Endothelial cell of umbilical vein (primary cell): Measurements from ENCODE around the gene IDUA. TPM values are rescaled to one million over a fixed set of nuclear protein-coding genes. Genes with fewer than 3 reads are reported as not detected.

ENCODE experiments used
- BruUV-seq: library from RNA; stranded (reverse); fragments of 400-500 nt; replicated peaks from 2 replicates; lab custom pipeline; 2021; lab: Mats Ljungman, UMichigan
- CTCF ChIA-PET: fragments of 300-600, 350-600 bp; sonication (Branson Sonifier 250); formaldehyde crosslinking; loops from one replicate; lab custom pipeline; 2021; ENCODE audit warnings: antibody characterized with exemption, inconsistent platforms; lab: Charles Lee
- POLR2A ChIA-PET: fragments of 300-600, 350-600 bp; sonication (Branson Sonifier 250); formaldehyde crosslinking; loops from one replicate; lab custom pipeline; 2021; ENCODE audit warnings: antibody characterized with exemption, inconsistent platforms; lab: Charles Lee
- DNase-seq: peaks from one replicate; pipeline ENCODE4 v3.0.0-alpha.2; 2011; ENCODE audit warnings: low read depth, low spot score
- FAIRE-seq: peaks from 2 replicates; lab custom pipeline; 2011; peaks lifted over from hg19 to GRCh38; lab: Jason Lieb, UNC
- H2AFZ ChIP-seq: 2 replicates; pipeline ENCODE4 v1.6.0; 2012; ENCODE audit warnings: low read depth, low read length, control low read depth, inconsistent platforms
- H3K27ac ChIP-seq: 2 replicates; pipeline ENCODE4 v1.5.1; 2011; ENCODE audit warnings: low read depth, mild to moderate bottlenecking, control low read depth, low read length, moderate library complexity; ENCODE audit not compliant: insufficient read depth
- H3K27me3 ChIP-seq, 2 experiments: 2 replicates each; pipeline versions ENCODE4 v1.6.0 to v1.6.1; 2011; ENCODE audit warnings: low read length in 2 of 2, mixed read lengths in 1 of 2; ENCODE audit not compliant: control insufficient read depth in 2 of 2, insufficient read depth in 2 of 2
- H3K36me3 ChIP-seq, 2 experiments: 2 replicates in 1 of 2; 3 replicates in 1 of 2; pipeline ENCODE4 v1.5.1; 2011; ENCODE audit warnings: low read length in 2 of 2, mild to moderate bottlenecking in 1 of 2, moderate library complexity in 1 of 2; ENCODE audit not compliant: control insufficient read depth in 2 of 2, insufficient read depth in 2 of 2; ENCODE audit errors: extremely low read depth in 1 of 2
- H3K4me1 ChIP-seq: 3 replicates; pipeline ENCODE4 v1.5.1; 2011; ENCODE audit warnings: mild to moderate bottlenecking, low read length; ENCODE audit not compliant: control insufficient read depth, insufficient read depth; ENCODE audit errors: extremely low read depth
- H3K4me2 ChIP-seq: 2 replicates; pipeline ENCODE4 v1.6.1; 2011; ENCODE audit warnings: low read length, control low read depth, mixed read lengths; ENCODE audit not compliant: insufficient read depth
- H3K4me3 ChIP-seq, 3 experiments: fragments of 200-600 bp in 1 of 3; sonication (generic), shearing (Covaris generic) in 1 of 3; replicated peaks in 1 of 3; 2 replicates each; pipeline ENCODE4 v1.5.1; 2011 to 2016; ENCODE audit warnings: control low read depth in 3 of 3, low read length in 3 of 3, mild to moderate bottlenecking in 2 of 3, inconsistent platforms in 1 of 3, low read depth in 1 of 3, moderate library complexity in 1 of 3; ENCODE audit not compliant: insufficient read depth in 1 of 3
- H3K79me2 ChIP-seq: 2 replicates; pipeline ENCODE4 v1.6.0; 2012; ENCODE audit warnings: low read length, inconsistent platforms; ENCODE audit not compliant: control insufficient read depth, insufficient read depth
- H3K9ac ChIP-seq: replicated peaks from 2 replicates; pipeline ENCODE3; 2011; ENCODE audit warnings: low read length, control low read depth; ENCODE audit not compliant: insufficient read depth; ENCODE audit errors: extremely low read depth
- H3K9me1 ChIP-seq: replicated peaks from 3 replicates; pipeline ENCODE4 v1.6.0; 2011; ENCODE audit warnings: mild to moderate bottlenecking, low read length; ENCODE audit not compliant: control insufficient read depth, insufficient read depth; ENCODE audit errors: extremely low read depth
- H3K9me3 ChIP-seq: replicated peaks from 2 replicates; pipeline ENCODE4 v1.5.1; 2012; ENCODE audit warnings: low read length, inconsistent platforms; ENCODE audit not compliant: control insufficient read depth, insufficient read depth
- H4K20me1 ChIP-seq: replicated peaks from 2 replicates; pipeline ENCODE3; 2011; ENCODE audit warnings: mild to moderate bottlenecking, low read length; ENCODE audit not compliant: control insufficient read depth, insufficient read depth; ENCODE audit errors: extremely low read depth
- CTCF ChIP-seq, 2 donors: IDR thresholded peaks; 1 replicate in 1 of 2; 2 replicates in 1 of 2; pipeline ENCODE4 v1.5.1; 2011; ENCODE audit warnings: low read length in 2 of 2, mild to moderate bottlenecking in 2 of 2, moderate library complexity in 2 of 2, control low read depth in 1 of 2, inconsistent platforms in 1 of 2, low read depth in 1 of 2; ENCODE audit not compliant: insufficient read depth in 1 of 2; ENCODE audit errors: extremely low read depth in 1 of 2
- EZH2 ChIP-seq: IDR thresholded peaks from 2 replicates; pipeline ENCODE4 v1.6.1; 2012; ENCODE audit warnings: borderline replicate concordance, low read depth, mild to moderate bottlenecking, moderate library complexity, low read length, inconsistent platforms; ENCODE audit not compliant: severe bottlenecking
- FOS ChIP-seq: IDR thresholded peaks from 2 replicates; pipeline ENCODE4 v1.6.1; 2011; ENCODE audit warnings: mild to moderate bottlenecking, low read length, moderate library complexity, borderline replicate concordance; ENCODE audit not compliant: insufficient read depth
- GATA2 ChIP-seq: IDR thresholded peaks from 2 replicates; pipeline ENCODE4 v1.7.0; 2011; ENCODE audit warnings: low read depth, mild to moderate bottlenecking, moderate library complexity, mixed read lengths, low read length; ENCODE audit not compliant: insufficient read length, insufficient read depth
- JUN ChIP-seq: IDR thresholded peaks from 2 replicates; pipeline ENCODE4 v1.6.1; 2011; ENCODE audit warnings: borderline replicate concordance, low read depth; ENCODE audit not compliant: insufficient read length, insufficient read depth
- MAX ChIP-seq: IDR thresholded peaks from 2 replicates; pipeline ENCODE4 v1.6.1; 2011; ENCODE audit not compliant: insufficient read depth, insufficient read length
- MYC ChIP-seq: IDR thresholded peaks from one replicate; pipeline ENCODE4 v1.6.1; 2011; ENCODE audit warnings: mild to moderate bottlenecking, low read depth, low read length
- POLR2A ChIP-seq: IDR thresholded peaks from 2 replicates; pipeline ENCODE4 v1.6.1; 2012; ENCODE audit warnings: low read depth, mild to moderate bottlenecking, control low read depth, low read length
- POLR2AphosphoS5 ChIP-seq: IDR thresholded peaks from 2 replicates; pipeline ENCODE4 v1.6.1; 2012; ENCODE audit warnings: low read depth, mild to moderate bottlenecking, control low read depth, low read length, moderate library complexity; ENCODE audit not compliant: insufficient read depth
- dilution Hi-C: fragments of 300-500 bp; cut with MboI; formaldehyde crosslinking; loops from one replicate; pipeline ENCODE4 v1.15.0; 2019; ENCODE audit warnings: low sequenced_read_pairs; ENCODE audit not compliant: extremely low pct_ligation_motif_present
- intact Hi-C: fragments of 100-400 bp; cut with micrococcal nuclease; formaldehyde crosslinking; loops from one replicate; pipeline ENCODE4 v1.10.0; 2022
- polyA plus RNA-seq, 4 experiments: library from polyadenylated mRNA; depleted of rRNA in 3 of 4; stranded (reverse) in 3 of 4; unstranded in 1 of 4; fragments of >200 nt; gene quantifications; 2 replicates each; pipeline versions ENCODE4 v1.2.1 to v1.2.3, GENCODE V29; 2011 to 2012; ENCODE audit warnings: missing spikeins in 1 of 4
- total RNA-seq: library from RNA; stranded (reverse); gene quantifications from 2 replicates; pipeline ENCODE4 v1.2.3, GENCODE V29; 2021

The IDUA gene
- total and polyA plus RNA-seq, 2 donors (not counting 3 experiments of a cell fraction or from before 2014, with no cell fraction given): 19.1 to 34.1 TPM

GRCh38 chr4:1048773-1049590 is 62.1 kb downstream of the IDUA start:
- H3K36me3 ChIP-seq: no peaks in the 10 kb centered on the region
- no peak overlapping the region for H3K4me3 ChIP-seq
- ChIA-PET CTCF (no interaction called here), POLR2A (no interaction called here)
- dilution Hi-C loops (no loop called here), intact Hi-C loops (loop anchor here (5.0 kb wide), 1 partner anchor 267 kb away; no protein-coding TSS in a partner anchor)
- peaks cover 5 to 6% of the 10 kb centered on the region in 2 experiments for H3K27me3 ChIP-seq
- TF ChIP-seq FOS (no peak), MAX (no peak), JUN (no peak), POLR2A (no peak), EZH2 (no peak), GATA2 (no peak), CTCF (IDR thresholded peaks at IDR 0.05; ENCODE audit: extremely low read depth in 1 of 2, insufficient read depth in 1 of 2, low read depth in 1 of 2, low read length in 2 of 2) (no peak), MYC (no peak), POLR2AphosphoS5 (no peak)
- no peaks in the 10 kb centered on the region for H3K9me3 ChIP-seq
- DNase-seq (no peak), FAIRE-seq (peak; percentile 78)
- no peak overlapping the region for H3K9ac ChIP-seq
- no peaks in the 10 kb centered on the region for H3K9me1 ChIP-seq
- H3K4me2 ChIP-seq: no peak overlapping the region
- peaks cover 24% of the 10 kb centered on the region for H3K4me1 ChIP-seq
- H2AFZ ChIP-seq: peak overlapping the region; percentile 23
- no TSS peak for BruUV-seq
- no peak overlapping the region for H3K27ac ChIP-seq
- no peaks in the 10 kb centered on the region for H4K20me1 ChIP-seq
- H3K79me2 ChIP-seq: no peaks in the 10 kb centered on the region
